Body of pancreas (tissue), 4 donors: ENCODE results near the gene SORCS2. TPM values are rescaled to one million over a fixed set of nuclear protein-coding genes. Genes with fewer than 3 reads are reported as not detected.

ENCODE experiments used
- ATAC-seq: fragments of 150-250 bp; one replicate; pipeline ENCODE4 v1.9.1; 2016
- DNase-seq, 4 donors: peaks; one replicate each; pipeline ENCODE4 v3.0.0-alpha.2; 2019
- H3K27ac ChIP-seq, 4 donors: fragments of 200-600 bp; sonication (generic); 1 replicate in 3 of 4; 2 replicates in 1 of 4; pipeline versions ENCODE4 v1.5.1 to v1.6.1; 2016 to 2019; ENCODE audit warnings: mild to moderate bottlenecking in 1 of 4, mixed read lengths in 1 of 4, moderate library complexity in 1 of 4
- H3K27me3 ChIP-seq, 2 donors: fragments of 200-600 bp; sonication (generic); one replicate each; pipeline ENCODE4 v1.6.0; 2016; ENCODE audit warnings: mild to moderate bottlenecking in 1 of 2
- H3K36me3 ChIP-seq, 2 donors: fragments of 200-600 bp; sonication (generic); replicated peaks in 1 of 2; 2 replicates each; pipeline ENCODE4 v1.5.1; 2016; ENCODE audit warnings: low read depth in 2 of 2; ENCODE audit not compliant: insufficient read depth in 1 of 2
- H3K4me1 ChIP-seq: fragments of 200-600 bp; sonication (generic); one replicate; pipeline ENCODE4 v1.6.0; 2016
- H3K4me3 ChIP-seq, 2 donors: fragments of 200-600 bp; sonication (generic); 1 replicate in 1 of 2; 2 replicates in 1 of 2; pipeline ENCODE4 v1.5.1; 2016 to 2019
- H3K9me3 ChIP-seq, 3 donors: fragments of 200-600 bp; sonication (generic); 1 replicate in 2 of 3; 2 replicates in 1 of 3; pipeline ENCODE4 v1.5.1; 2016
- CTCF ChIP-seq, 7 experiments: fragments of 450-650 bp in 4 of 7; fragments of 200-600 bp in 3 of 7; sonication (generic) in 3 of 7; IDR thresholded peaks; one replicate each; pipeline ENCODE4 v1.5.1; 2016 to 2019; ENCODE audit warnings: antibody characterized with exemption in 7 of 7
- POLR2A ChIP-seq, 3 donors: fragments of 450-650 bp; IDR thresholded peaks; one replicate each; pipeline ENCODE4 v1.6.1; 2016; ENCODE audit warnings: antibody characterized with exemption in 3 of 3, mild to moderate bottlenecking in 2 of 3
- WGBS, 2 donors: methylation state at CpG; one replicate each; pipeline ENCODE4 v1.1.5; 2017; 5-methylcytosine and 5-hydroxymethylcytosine counted together
- intact Hi-C: fragments of 100-400 bp; cut with DNase I; formaldehyde crosslinking; loops from one replicate; pipeline ENCODE4 v1.15.1; 2023
- total RNA-seq, 2 donors: library from RNA; depleted of rRNA; stranded (reverse); fragments of >200 nt; gene quantifications; one replicate each; pipeline ENCODE4 v1.1.0, GENCODE V29; 2016

Gene SORCS2
- total RNA-seq, 2 donors from 2014 or later, result 0.26 to 0.33 TPM

GRCh38 chr4:7239844-7240243 lies 47.5 kb downstream of the SORCS2 start:
- Histone ChIP-seq H3K36me3 (no peaks in the 10 kb centered on the region), H3K27me3 (no peaks in the 10 kb centered on the region), H3K9me3 (peaks cover 0 to 7% (median 0%) of the 10 kb centered on the region in 3 donors), H3K4me3 (no peak overlapping the region), H3K27ac (no peak overlapping the region), H3K4me1 (no peaks in the 10 kb centered on the region)
- ATAC-seq, result no peak
- no peak for DNase-seq
- WGBS, 2 donors, result 50 to 52% methylated on average over 8 to 13 of the region's 13 CpGs
- TF ChIP-seq CTCF (IDR thresholded peaks at IDR 0.05), result no peak
- TF ChIP-seq POLR2A (IDR thresholded peaks at IDR 0.05), result no peak
- intact Hi-C loops, result no loop called here

DNA sequence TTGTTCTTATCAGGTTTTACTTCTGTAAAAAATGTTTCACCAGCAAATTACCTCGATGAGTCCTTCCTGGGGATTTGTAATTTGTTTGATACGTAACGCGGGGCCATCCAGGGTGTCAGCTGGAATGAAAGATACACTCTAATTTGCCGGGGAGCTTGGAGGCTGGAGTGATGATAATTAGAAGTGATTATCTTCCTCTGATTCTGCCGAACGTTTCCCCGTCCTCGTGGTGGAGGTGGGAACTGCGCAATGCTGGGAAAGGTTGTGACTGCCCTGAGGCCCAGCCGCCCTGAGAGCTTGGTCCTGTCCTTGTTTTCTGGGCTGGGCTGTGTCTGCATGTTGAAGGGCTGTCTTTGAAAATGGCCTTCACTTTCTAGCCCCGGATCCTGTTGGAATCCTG lies 48.0 kb downstream of the SORCS2 start:
- H3K4me1 ChIP-seq, result no peaks in the 10 kb centered on the region
- DNase-seq (no peak), ATAC-seq (no peak)
- intact Hi-C loops, result no loop called here
- H3K4me3 ChIP-seq, result no peak overlapping the region
- no peaks in the 10 kb centered on the region for H3K36me3 ChIP-seq
- 44 to 49% methylated on average over 12 of the region's 12 CpGs for WGBS, 2 donors
- H3K27ac ChIP-seq, result no peak overlapping the region
- peaks cover 0 to 7% (median 0%) of the 10 kb centered on the region in 3 donors for H3K9me3 ChIP-seq
- H3K27me3 ChIP-seq, result no peaks in the 10 kb centered on the region
- TF ChIP-seq POLR2A (IDR thresholded peaks at IDR 0.05), result no peak
- no peak for TF ChIP-seq CTCF (IDR thresholded peaks at IDR 0.05)

DNA sequence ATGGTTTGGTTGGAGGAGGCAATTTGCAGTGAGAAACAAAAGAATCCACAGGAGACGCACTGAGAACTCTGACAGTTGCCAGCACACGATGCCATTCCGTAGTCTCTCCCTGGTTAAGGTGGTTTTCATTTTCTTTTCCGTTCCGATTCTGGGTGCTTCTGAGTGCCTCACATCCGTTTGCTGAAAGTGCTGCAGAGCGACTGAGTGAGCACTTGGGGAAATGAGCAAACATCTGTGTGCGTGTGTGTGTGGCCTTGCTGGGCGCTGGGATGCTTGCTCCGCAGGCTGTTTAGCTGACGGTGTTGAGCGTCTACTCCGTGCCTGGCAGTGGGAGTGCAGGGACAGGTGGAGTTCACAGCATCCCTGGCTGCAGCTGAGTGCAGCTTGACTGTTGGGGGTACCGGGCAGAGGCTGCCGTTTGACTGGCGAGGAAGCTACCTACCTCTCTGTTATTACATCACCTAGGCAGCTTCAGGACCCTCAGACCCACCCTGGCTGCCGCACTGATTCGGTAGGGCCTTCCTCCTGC lies 49.3 kb downstream of the SORCS2 start:
- H3K27me3 ChIP-seq, result no peaks in the 10 kb centered on the region
- peaks cover 0 to 7% (median 0%) of the 10 kb centered on the region in 3 donors for H3K9me3 ChIP-seq
- no peak for ATAC-seq
- no peak overlapping the region for H3K27ac ChIP-seq
- 79 to 81% methylated on average over 14 to 18 of the region's 18 CpGs for WGBS, 2 donors
- intact Hi-C loops, result no loop called here
- no peaks in the 10 kb centered on the region for H3K36me3 ChIP-seq
- no peak for DNase-seq
- H3K4me3 ChIP-seq, result no peak overlapping the region
- no peaks in the 10 kb centered on the region for H3K4me1 ChIP-seq
- TF ChIP-seq CTCF (IDR thresholded peaks at IDR 0.05) (no peak), POLR2A (IDR thresholded peaks at IDR 0.05) (no peak)

GRCh38 chr4:7242766-7243165 lies 50.4 kb downstream of the SORCS2 start:
- H3K4me3 ChIP-seq, result no peak overlapping the region
- H3K36me3 ChIP-seq, result no peaks in the 10 kb centered on the region
- ATAC-seq (no peak), DNase-seq (no peak)
- WGBS, 2 donors, result 71 to 78% methylated on average over 11 to 13 of the region's 13 CpGs
- TF ChIP-seq POLR2A (IDR thresholded peaks at IDR 0.05) (no peak), CTCF (IDR thresholded peaks at IDR 0.05) (no peak)
- no peaks in the 10 kb centered on the region for H3K4me1 ChIP-seq
- intact Hi-C loops, result no loop called here
- H3K27ac ChIP-seq, result no peak overlapping the region
- peaks cover 0 to 7% (median 0%) of the 10 kb centered on the region in 3 donors for H3K9me3 ChIP-seq
- no peaks in the 10 kb centered on the region for H3K27me3 ChIP-seq

DNA sequence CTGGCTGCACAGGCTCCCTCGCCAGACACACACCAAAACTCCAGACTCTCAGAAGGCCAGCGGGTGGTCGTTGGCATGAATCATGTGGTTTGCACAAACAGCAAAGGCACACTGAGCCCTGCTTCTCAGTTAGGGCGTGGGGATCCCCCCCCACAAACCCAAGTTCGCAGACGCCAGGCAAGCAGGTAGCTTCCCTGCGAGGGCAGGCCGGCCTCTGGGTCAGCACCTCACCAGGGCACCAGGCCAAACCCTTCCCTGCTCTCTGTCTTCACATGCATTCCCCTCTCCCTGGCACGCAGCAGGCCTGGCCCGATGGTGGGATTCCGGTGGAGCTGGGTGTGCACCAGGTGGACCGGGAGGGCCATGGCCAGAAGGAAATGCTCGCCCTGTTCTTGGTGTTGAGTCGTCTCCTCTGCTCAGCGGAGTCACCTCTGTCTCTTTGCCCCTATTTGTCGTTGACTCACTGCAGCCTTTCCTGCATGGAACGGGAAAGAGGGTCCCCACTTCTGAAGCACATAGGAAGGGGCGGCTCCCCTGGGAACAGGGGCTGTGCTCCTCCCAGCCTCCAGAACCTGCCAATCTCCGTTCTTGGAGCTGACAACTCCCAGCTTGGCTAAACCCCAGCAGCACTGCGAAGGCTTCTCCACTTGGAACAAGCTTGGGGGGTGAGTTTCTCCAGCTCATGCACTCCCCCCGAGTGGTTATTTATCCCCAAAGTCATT lies 51.4 kb downstream of the SORCS2 start:
- Histone ChIP-seq H3K27me3 (no peaks in the 10 kb centered on the region), H3K9me3 (peaks cover 0 to 1% (median 0%) of the 10 kb centered on the region in 3 donors), H3K4me1 (no peaks in the 10 kb centered on the region), H3K27ac (no peak overlapping the region), H3K36me3 (no peaks in the 10 kb centered on the region), H3K4me3 (no peak overlapping the region)
- intact Hi-C loops, result no loop called here
- 77 to 79% methylated on average over 15 to 21 of the region's 21 CpGs for WGBS, 2 donors
- ATAC-seq (no peak), DNase-seq (no peak)
- TF ChIP-seq CTCF (IDR thresholded peaks at IDR 0.05) (no peak), POLR2A (IDR thresholded peaks at IDR 0.05) (no peak)
